ENCODE measurements around the gene SEL1L3.

SEL1L3 gene

DNA sequence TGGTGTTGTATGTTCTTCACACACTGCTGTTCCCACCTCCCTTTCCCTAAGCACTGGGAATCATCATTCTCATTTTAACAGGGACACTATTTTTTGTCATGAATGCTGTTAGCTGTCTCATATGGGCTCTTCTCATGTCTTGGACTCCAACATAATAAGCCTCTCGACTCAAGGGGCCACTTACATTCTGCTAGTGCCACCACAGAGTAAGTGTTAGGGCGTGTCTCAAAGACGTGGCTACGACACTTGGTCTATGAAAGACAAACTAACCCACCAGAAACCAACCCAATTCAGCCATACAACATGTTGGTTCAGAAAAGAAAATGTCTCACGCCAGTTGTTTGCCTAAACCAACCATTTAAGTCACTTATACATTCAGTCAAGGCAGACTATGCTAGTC, 32.2 kb downstream of the SEL1L3 start:
- no peak for TF ChIP-seq CTCF (IDR thresholded peaks at IDR 0.05; ENCODE audit: low read depth, low read length, missing control alignments)
- H3K4me3 ChIP-seq (ENCODE audit: low read depth, low read length): no peak overlapping the region
- no peak for DNase-seq (ENCODE audit: low read depth)

- no peak for TF ChIP-seq CTCF (IDR thresholded peaks at IDR 0.05; ENCODE audit: low read depth, low read length, missing control alignments)
- no peak for DNase-seq (ENCODE audit: low read depth)
- H3K4me3 ChIP-seq (ENCODE audit: low read depth, low read length): no peak overlapping the region
Measured at GRCh38 chr4:25827897-25828296, 34.9 kb downstream of the SEL1L3 start.

- TF ChIP-seq CTCF (IDR thresholded peaks at IDR 0.05; ENCODE audit: low read depth, low read length, missing control alignments): no peak
- DNase-seq (ENCODE audit: low read depth): no peak
- H3K4me3 ChIP-seq (ENCODE audit: low read depth, low read length): no peak overlapping the region
Measured at GRCh38 chr4:25827373-25827772, 35.4 kb downstream of the SEL1L3 start.

- DNase-seq (ENCODE audit: low read depth): no peak
Measured at GRCh38 chr4:25826074-25826752, 36.6 kb downstream of the SEL1L3 start.

DNA sequence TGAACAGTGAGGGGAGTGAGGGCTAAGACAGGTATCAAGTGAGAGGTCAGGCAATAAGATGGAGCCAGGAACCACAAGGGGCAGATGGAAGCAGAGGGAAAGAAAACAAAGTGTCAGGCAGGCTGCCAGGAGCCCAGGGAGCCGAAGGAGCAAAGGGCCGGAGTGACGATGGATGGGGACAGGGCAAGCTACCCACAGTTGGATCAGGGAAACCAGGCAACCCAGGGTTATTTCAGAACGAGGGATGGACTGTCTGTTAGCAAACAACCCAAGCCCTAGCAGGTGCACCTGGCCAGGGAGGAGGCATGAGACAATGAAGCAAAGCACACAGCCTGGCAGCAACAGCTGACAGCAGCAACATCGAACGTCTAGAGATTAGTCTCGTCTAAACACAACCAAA, 39.2 kb downstream of the SEL1L3 start:
- no peak for DNase-seq (ENCODE audit: low read depth)
- no peak for TF ChIP-seq CTCF (IDR thresholded peaks at IDR 0.05; ENCODE audit: low read depth, low read length, missing control alignments)
- no peak overlapping the region for H3K4me3 ChIP-seq (ENCODE audit: low read depth, low read length)

More at GRCh38 chr4:25826074-25826752, 36.6 kb downstream of the SEL1L3 start:
- H3K4me3 ChIP-seq (ENCODE audit: low read depth, low read length): no peak overlapping the region
- TF ChIP-seq CTCF (IDR thresholded peaks at IDR 0.05; ENCODE audit: low read depth, low read length, missing control alignments): no peak

DNA sequence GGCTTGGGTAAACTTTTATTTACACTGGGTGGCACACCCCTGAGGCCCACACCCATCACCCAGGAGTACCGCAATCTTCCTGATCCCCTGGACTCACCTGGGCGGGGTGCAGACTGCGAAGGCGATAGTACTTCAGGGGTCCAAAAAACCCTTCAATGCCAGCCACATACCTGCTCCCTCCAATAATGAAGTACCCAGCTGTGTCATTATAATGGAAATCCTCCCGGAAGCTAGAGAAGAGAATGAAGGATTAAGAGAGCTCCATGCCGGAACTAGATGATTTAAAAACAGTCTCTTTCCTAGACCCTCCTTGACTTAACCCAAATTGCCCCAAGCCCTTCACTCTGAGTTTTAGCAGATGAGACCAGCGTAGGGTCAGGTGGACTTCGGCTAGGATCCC, 40.9 kb downstream of the SEL1L3 start:
- no peak for TF ChIP-seq CTCF (IDR thresholded peaks at IDR 0.05; ENCODE audit: low read depth, low read length, missing control alignments)
- DNase-seq (ENCODE audit: low read depth): no peak
- H3K4me3 ChIP-seq (ENCODE audit: low read depth, low read length): no peak overlapping the region

DNA sequence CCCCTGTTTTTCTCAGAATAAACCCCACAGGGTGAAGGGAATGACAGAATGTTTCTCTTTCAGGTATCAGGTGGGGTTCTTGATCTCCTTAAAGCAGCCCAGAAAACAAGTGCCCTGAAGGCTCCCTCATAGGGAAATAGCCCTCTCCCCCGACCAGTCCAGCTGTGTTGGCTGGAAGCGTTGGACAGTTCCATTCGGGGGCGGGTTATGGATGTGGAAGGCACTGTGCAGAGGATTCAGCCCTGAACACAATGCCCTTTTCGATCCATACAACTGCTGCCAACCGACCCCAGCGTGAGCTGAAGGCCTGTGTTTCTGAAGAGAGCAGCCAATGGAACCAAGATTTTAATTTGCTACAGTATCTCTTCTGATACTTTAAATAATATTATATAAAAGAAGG, 41.5 kb downstream of the SEL1L3 start:
- no peak for DNase-seq (ENCODE audit: low read depth)
- no peak for TF ChIP-seq CTCF (IDR thresholded peaks at IDR 0.05; ENCODE audit: low read depth, low read length, missing control alignments)
- H3K4me3 ChIP-seq (ENCODE audit: low read depth, low read length): no peak overlapping the region

All from GM12864 (cell line).